ENCODE data around the gene RUNX3.

DNA sequence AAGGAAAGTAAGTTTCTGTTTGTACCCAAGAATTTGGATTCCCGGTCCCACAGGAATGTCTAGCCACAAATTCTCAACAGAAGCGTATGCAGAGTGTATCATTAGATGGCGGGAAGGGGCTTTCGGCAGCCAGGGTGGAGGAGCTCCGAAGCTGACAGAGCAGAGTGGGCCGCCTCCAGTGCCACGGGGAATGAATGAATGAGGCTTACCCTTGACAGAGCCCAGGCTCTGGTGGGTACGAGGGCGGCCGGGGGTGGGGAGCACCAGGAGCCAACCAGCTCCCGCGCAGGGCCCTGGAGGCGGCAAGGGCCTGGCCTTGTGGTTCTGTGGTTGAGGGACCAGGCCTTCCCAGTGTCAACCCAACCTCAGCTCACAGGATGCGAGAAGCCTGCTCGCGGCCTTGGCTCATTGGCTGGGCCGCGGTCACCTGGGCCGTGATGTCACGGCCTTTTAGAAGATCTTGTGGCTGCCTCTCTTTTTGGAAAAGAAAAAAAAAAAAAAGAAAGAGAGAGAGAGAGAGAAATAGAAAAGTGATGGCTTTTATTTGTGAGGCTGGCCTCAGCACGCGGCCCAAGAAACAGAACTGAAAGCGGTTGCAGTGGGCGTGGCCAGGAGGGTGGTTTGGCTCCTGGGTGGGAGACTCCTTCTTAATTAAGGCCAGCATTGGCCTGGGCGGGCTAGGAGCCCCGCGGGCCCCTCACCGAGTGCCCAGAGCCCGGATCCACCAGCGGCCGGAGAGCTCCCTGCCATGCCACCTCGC is 34.9 kb upstream of the RUNX3 start:
- TF ChIP-seq CTCF (IDR thresholded peaks at IDR 0.05) (no peak), POLR2A (IDR thresholded peaks at IDR 0.05) (no peak)

Data from thyroid gland (tissue), 4 donors.